Stimulated activated memory B cell treated with anti-CD40 and anti-IgM and Interleukin-4, amounts not matched to agents 10 μg/mL and 1 μg/mL and 100 μg/mL, for 72 hours (primary cell): Measurements from ENCODE around the gene TAF6.

ENCODE experiments used
- ATAC-seq: fragments of 150-1000 bp; cut with Tn5 transposase; 2 replicates; pipeline ENCODE4 v1.10.0; 2021
- H3K27ac Mint-ChIP-seq: one replicate; pipeline ENCODE4 v1.8.0; 2022; ENCODE audit warnings: mild to moderate bottlenecking, mixed read lengths
- H3K27me3 Mint-ChIP-seq: one replicate; pipeline ENCODE4 v1.8.0; 2022; ENCODE audit warnings: mixed read lengths
- H3K36me3 Mint-ChIP-seq: one replicate; pipeline ENCODE4 v1.8.0; 2022; ENCODE audit warnings: mixed read lengths
- H3K4me1 Mint-ChIP-seq: one replicate; pipeline ENCODE4 v1.8.0; 2022; ENCODE audit warnings: mixed read lengths
- H3K4me3 Mint-ChIP-seq: one replicate; pipeline ENCODE4 v1.8.0; 2022; ENCODE audit warnings: mild to moderate bottlenecking, moderate library complexity, mixed read lengths
- H3K9me3 Mint-ChIP-seq: one replicate; pipeline ENCODE4 v1.8.0; 2022; ENCODE audit warnings: mixed read lengths

The TAF6 gene

DNA sequence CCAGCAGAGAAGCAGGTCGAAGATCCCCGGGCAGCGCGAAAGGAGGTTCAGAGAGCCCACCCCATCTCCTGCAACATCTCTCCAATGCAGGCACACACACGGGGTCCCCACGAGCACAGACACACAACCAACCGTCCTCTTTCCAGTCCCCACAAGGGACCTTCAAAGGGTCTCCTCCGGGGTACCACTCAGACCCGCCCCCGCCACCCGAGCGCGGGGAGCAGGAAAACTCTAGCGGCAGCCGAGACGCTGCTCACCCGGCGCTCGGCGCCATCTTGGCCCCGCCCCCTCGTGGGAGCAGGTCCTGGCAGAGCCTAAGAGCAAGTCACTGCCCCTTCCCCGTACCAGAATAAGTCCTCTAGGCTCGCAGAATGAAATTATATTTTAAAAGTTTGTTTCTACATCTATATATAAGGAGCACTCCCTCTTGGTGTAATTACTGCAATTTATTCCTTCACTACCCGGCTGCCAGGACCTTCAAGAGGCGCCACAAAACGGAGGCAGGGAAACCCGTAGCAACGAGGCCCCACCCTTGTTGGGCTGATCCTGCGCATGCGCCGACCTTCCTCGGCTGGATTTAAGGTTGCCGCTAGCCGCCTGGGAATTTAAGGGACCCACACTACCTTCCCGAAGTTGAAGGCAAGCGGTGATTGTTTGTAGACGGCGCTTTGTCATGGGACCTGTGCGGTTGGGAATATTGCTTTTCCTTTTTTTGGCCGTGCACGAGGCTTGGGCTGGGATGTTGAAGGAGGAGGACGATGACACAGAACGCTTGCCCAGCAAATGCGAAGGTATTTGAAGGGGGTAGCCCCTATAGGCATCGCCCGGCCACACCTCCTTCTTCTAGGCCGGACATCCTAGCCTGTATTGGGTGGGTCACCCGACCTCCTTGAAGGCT, at the start of gene TAF6, which contains the start of gene CNPY4:
Gene TAF6, minus strand, starts transcription at position 287 of the 898 bp plus-strand sequence. CDS start 5,149 bp downstream, outside the sequence.
Gene CNPY4, plus strand, starts transcription at position 563 of the 898 bp plus-strand sequence. Its CDS starts 111 bp downstream, at position 674.
- H3K9me3 Mint-ChIP-seq = no peaks in the 10 kb centered on the region
- H3K36me3 Mint-ChIP-seq = no peaks in the 10 kb centered on the region
- peak; percentile 91 for ATAC-seq
- H3K27ac Mint-ChIP-seq = peak within 1 kb of the TSS; percentile 97
- no peaks in the 10 kb centered on the region for H3K27me3 Mint-ChIP-seq
- H3K4me1 Mint-ChIP-seq = peaks cover 28% of the 10 kb centered on the region
- peak within 1 kb of the TSS; percentile 99 for H3K4me3 Mint-ChIP-seq

GRCh38 chr7:100167912-100168323, 48.8 kb upstream of the TAF6 start:
- H3K9me3 Mint-ChIP-seq = no peaks in the 10 kb centered on the region
- no peaks in the 10 kb centered on the region for H3K36me3 Mint-ChIP-seq
- no peak overlapping the region for H3K27ac Mint-ChIP-seq
- peaks cover 55% of the 10 kb centered on the region for H3K27me3 Mint-ChIP-seq
- H3K4me1 Mint-ChIP-seq = peaks cover 54% of the 10 kb centered on the region
- no peak for ATAC-seq
- H3K4me3 Mint-ChIP-seq = peak overlapping the region; percentile 55

GRCh38 chr7:100166970-100167911, 48.1 kb upstream of the TAF6 start:
- Mint-ChIP-seq H3K4me1 (peaks cover 60% of the 10 kb centered on the region), H3K4me3 (no peak overlapping the region), H3K9me3 (no peaks in the 10 kb centered on the region), H3K27ac (no peak overlapping the region), H3K27me3 (peaks cover 55% of the 10 kb centered on the region), H3K36me3 (no peaks in the 10 kb centered on the region)
- no peak for ATAC-seq

- H3K27me3 Mint-ChIP-seq = peaks cover 55% of the 10 kb centered on the region
- peaks cover 55% of the 10 kb centered on the region for H3K4me1 Mint-ChIP-seq
- H3K36me3 Mint-ChIP-seq = no peaks in the 10 kb centered on the region
- H3K9me3 Mint-ChIP-seq = no peaks in the 10 kb centered on the region
- H3K4me3 Mint-ChIP-seq = no peak overlapping the region
- no peak for ATAC-seq
- H3K27ac Mint-ChIP-seq = no peak overlapping the region
These were observed 47.3 kb upstream of the TAF6 start for GRCh38 chr7:100166317-100166940.

DNA sequence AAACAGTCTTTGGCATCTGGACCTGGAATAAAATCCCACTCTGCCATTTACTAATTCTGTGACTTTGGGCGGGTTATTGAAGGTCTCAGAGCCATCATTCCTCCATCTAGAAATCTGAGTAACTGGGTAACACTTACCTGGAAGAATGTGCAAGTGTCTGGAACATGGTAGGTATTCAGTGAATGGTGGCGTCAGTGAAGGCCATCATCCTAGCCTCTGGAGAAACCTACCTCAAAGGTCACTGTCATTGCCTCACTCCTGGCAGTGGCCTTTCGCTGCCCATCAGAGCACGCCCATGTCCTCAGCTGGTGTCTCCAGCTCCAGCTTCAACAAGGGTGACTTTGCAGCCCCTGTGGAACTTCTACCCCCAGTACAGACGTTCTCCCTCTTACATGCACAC, 44.7 kb upstream of the TAF6 start:
- no peak overlapping the region for H3K27ac Mint-ChIP-seq

GRCh38 chr7:100163006-100163531, 43.9 kb upstream of the TAF6 start:
- Mint-ChIP-seq H3K4me1 (peaks cover 43% of the 10 kb centered on the region), H3K9me3 (no peaks in the 10 kb centered on the region), H3K27me3 (peaks cover 26% of the 10 kb centered on the region), H3K36me3 (no peaks in the 10 kb centered on the region), H3K27ac (no peak overlapping the region), H3K4me3 (no peak overlapping the region)
- ATAC-seq = no peak

More for the DNA sequence above, 44.7 kb upstream of the TAF6 start:
- Mint-ChIP-seq H3K4me1 (peaks cover 47% of the 10 kb centered on the region), H3K27me3 (peaks cover 34% of the 10 kb centered on the region), H3K36me3 (no peaks in the 10 kb centered on the region), H3K4me3 (no peak overlapping the region), H3K9me3 (no peaks in the 10 kb centered on the region)
- ATAC-seq = no peak

DNA sequence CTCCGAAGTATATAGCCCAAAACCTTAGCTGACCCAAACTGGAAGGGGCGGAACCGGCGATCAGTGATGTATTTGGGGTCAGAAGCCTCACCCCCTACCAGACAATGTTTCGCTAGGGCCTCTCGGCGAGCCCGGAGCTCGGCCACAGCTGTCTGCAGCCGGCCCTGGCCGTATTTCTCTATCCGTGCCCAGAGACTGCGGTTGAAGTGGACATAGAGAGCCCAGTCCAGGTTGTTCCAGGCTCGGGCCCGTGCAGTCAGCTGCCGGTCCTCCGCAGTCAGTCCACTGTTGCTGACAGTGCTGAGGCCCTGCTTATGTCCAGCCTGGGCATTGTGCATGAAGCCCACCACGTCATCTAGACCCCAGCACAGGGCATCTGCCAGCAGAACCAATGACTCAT, 40.9 kb upstream of the TAF6 start:
- Mint-ChIP-seq H3K9me3 (no peaks in the 10 kb centered on the region), H3K4me1 (peaks cover 41% of the 10 kb centered on the region), H3K27ac (no peak overlapping the region), H3K27me3 (no peaks in the 10 kb centered on the region), H3K4me3 (no peak overlapping the region), H3K36me3 (peaks cover 10% of the 10 kb centered on the region)
- ATAC-seq = no peak

DNA sequence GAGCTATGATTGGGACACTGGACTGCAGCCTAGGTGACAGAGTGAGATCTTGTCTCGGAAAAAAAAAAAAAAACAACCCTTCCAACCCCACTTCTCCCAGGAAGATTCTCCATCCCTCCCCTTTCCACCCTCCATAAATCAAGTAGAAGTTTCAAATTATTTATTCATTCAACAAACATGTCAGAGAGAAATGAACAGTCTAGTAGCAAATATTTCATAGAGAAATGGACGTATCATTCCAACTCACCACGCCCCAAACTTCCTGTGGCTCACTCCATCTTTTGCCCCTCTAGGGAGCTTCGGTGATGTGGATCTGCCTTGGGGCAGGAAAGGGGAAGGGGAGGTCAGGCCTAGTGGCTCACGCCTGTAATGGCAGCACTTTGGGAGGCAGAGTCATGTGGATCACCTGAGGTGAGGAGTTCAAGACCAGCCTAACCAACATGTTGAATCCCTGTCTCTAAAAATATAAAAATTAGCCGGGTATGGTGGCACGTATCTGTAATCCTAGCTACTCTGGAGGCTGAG, 40.0 kb upstream of the TAF6 start:
- Mint-ChIP-seq H3K27me3 (no peaks in the 10 kb centered on the region), H3K9me3 (no peaks in the 10 kb centered on the region), H3K4me3 (peak overlapping the region; percentile 85), H3K36me3 (peaks cover 10% of the 10 kb centered on the region), H3K4me1 (peaks cover 43% of the 10 kb centered on the region), H3K27ac (peak overlapping the region; percentile 82)
- ATAC-seq = no peak

- peak within 1 kb of the TSS; percentile 85 for H3K4me3 Mint-ChIP-seq
- no peaks in the 10 kb centered on the region for H3K9me3 Mint-ChIP-seq
- peak within 1 kb of the TSS; percentile 82 for H3K27ac Mint-ChIP-seq
- H3K27me3 Mint-ChIP-seq = no peaks in the 10 kb centered on the region
- peaks cover 10% of the 10 kb centered on the region for H3K36me3 Mint-ChIP-seq
- peak; percentile 91 for ATAC-seq
- peaks cover 49% of the 10 kb centered on the region for H3K4me1 Mint-ChIP-seq
These were observed 39.3 kb upstream of the TAF6 start, which contains the start of gene TRAPPC14 for GRCh38 chr7:100158229-100159098. TSS of gene TRAPPC14 (minus strand) at chr7:100158723. CDS start at chr7:100158499, 224 bp downstream.

DNA sequence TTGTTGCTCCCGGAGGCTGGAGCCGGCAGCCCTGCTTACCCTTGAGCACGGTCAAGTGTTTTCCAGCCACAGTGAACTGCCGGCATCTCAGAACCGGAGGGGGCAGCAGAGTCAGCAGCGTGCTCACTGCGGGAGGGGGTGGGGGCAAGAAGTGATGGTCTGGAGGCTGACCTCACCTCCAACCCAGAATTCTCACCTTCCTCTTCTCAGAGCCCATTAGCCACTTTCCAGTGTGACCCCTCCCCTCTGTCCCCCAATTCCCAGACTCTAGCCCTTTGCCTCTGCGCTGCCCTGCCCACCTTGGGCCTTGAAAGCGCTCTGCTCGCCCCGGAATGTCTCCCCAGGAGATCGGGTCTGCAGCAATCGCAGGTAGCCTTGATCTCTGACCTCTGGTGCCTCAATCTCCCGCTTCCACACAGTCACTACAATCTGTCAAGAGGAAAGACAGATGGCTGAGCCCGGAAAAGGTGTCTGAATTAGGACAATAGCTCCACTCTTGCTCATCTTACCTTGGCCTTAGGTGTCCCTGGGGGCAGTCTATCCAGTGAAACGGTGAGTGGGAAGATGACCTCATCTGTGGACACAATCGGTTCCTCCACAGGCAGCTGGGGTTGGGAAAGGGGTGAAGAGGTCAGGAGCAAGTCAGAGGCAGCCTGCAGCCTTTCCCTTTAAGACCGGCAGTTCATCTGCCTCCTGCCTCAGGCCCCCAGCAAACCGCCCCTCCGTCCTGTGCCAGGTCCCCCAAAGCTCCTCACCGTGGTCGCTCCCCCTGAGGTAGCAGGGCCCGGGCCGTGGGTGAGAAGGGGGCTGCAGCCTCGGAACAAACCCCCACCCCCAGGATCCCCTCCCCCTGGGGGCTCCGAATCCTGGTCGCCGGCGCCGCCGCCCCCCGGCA, 38.4 kb upstream of the TAF6 start:
- Mint-ChIP-seq H3K4me3 (peak overlapping the region; percentile 85), H3K27me3 (no peaks in the 10 kb centered on the region), H3K4me1 (peaks cover 46% of the 10 kb centered on the region), H3K9me3 (no peaks in the 10 kb centered on the region), H3K27ac (peak overlapping the region; percentile 82), H3K36me3 (peaks cover 16% of the 10 kb centered on the region)
- ATAC-seq = peak; percentile 21

DNA sequence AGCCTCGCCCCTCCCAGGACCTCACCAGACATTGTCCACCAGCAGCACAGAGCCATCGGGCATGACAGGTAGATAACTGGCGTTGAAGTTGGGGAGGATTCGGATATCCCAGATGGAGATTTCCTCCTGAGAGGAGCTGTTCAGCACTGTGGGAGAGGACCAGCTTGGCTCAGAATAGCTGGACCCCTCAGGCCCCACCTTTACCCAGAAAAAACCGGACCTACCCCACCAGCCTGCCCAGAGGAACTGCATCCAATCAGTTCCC, 37.8 kb upstream of the TAF6 start:
- Mint-ChIP-seq H3K4me1 (peaks cover 49% of the 10 kb centered on the region), H3K4me3 (peak overlapping the region; percentile 85), H3K36me3 (peaks cover 21% of the 10 kb centered on the region), H3K27ac (peak overlapping the region; percentile 82), H3K27me3 (no peaks in the 10 kb centered on the region), H3K9me3 (no peaks in the 10 kb centered on the region)
- no peak for ATAC-seq

- Mint-ChIP-seq H3K27ac (peak overlapping the region; percentile 82), H3K27me3 (no peaks in the 10 kb centered on the region), H3K4me3 (peak overlapping the region; percentile 85), H3K4me1 (peaks cover 54% of the 10 kb centered on the region), H3K9me3 (no peaks in the 10 kb centered on the region), H3K36me3 (peaks cover 21% of the 10 kb centered on the region)
- ATAC-seq = peak; percentile 25
These were observed 37.3 kb upstream of the TAF6 start for GRCh38 chr7:100156331-100157068.
